Activated T-helper 9 cell treated with anti-CD3 and anti-CD28 coated beads, Interleukin-2, amount 50 U/mL, for 16 hours (primary cell): ENCODE data around the gene KRT74.

ENCODE experiments used
- DNase-seq: peaks from one replicate; pipeline ENCODE4 v3.0.0-alpha.2; 2020; ENCODE audit warnings: low read depth

KRT74 gene

GRCh38 chr12:52537101-52537500, 36.5 kb downstream of the KRT74 start:
- no peak for DNase-seq

- no peak for DNase-seq
Measured at GRCh38 chr12:52535574-52535973, 38.1 kb downstream of the KRT74 start.

- DNase-seq = no peak
Measured at GRCh38 chr12:52534482-52534881, 39.2 kb downstream of the KRT74 start.

- DNase-seq = no peak
Measured at GRCh38 chr12:52533686-52534470, 39.8 kb downstream of the KRT74 start.

- no peak for DNase-seq
Measured at GRCh38 chr12:52532636-52533035, 41.0 kb downstream of the KRT74 start.

- DNase-seq = no peak
Measured at GRCh38 chr12:52531566-52532300, 41.9 kb downstream of the KRT74 start.

- DNase-seq = no peak
Measured at GRCh38 chr12:52530905-52531304, 42.7 kb downstream of the KRT74 start.

GRCh38 chr12:52530366-52530765, 43.3 kb downstream of the KRT74 start:
- no peak for DNase-seq

- DNase-seq = no peak
Measured at GRCh38 chr12:52529846-52530245, 43.8 kb downstream of the KRT74 start.

GRCh38 chr12:52529417-52529816, 44.2 kb downstream of the KRT74 start:
- no peak for DNase-seq

GRCh38 chr12:52528641-52529143, 45.0 kb downstream of the KRT74 start:
- no peak for DNase-seq

GRCh38 chr12:52527121-52527800, 46.4 kb downstream of the KRT74 start:
- DNase-seq = no peak

GRCh38 chr12:52526511-52526951, 47.1 kb downstream of the KRT74 start:
- no peak for DNase-seq

- DNase-seq = no peak
Measured at GRCh38 chr12:52525661-52526499, 47.8 kb downstream of the KRT74 start.

- DNase-seq = no peak
Measured at GRCh38 chr12:52524898-52525591, 48.6 kb downstream of the KRT74 start.

- no peak for DNase-seq
Measured at GRCh38 chr12:52524241-52524897, 49.3 kb downstream of the KRT74 start.

GRCh38 chr12:52523824-52524223, 49.8 kb downstream of the KRT74 start:
- DNase-seq = no peak

GRCh38 chr12:52522346-52523011, 51.2 kb downstream of the KRT74 start:
- DNase-seq = no peak

GRCh38 chr12:52521568-52522266, 51.9 kb downstream of the KRT74 start:
- DNase-seq = no peak
